Caco-2 (cell line): ENCODE data around the gene FNDC3B. TPM values are rescaled to one million over a fixed set of nuclear protein-coding genes. Genes with fewer than 3 reads are reported as not detected.

ENCODE experiments used
- BruUV-seq: library from RNA; stranded (reverse); fragments of 400-500 nt; replicated peaks from 2 replicates; lab custom pipeline; 2021; lab: Mats Ljungman, UMichigan
- CTCF ChIA-PET: fragments of 300-600 bp; sonication (Branson Sonifier 250); formaldehyde crosslinking; loops from one replicate; lab custom pipeline; 2022; ENCODE audit warnings: antibody characterized with exemption; lab: Charles Lee
- POLR2A ChIA-PET: fragments of 300-600 bp; sonication (Branson Sonifier 250); formaldehyde crosslinking; loops from one replicate; lab custom pipeline; 2022; ENCODE audit warnings: antibody characterized with exemption; lab: Charles Lee
- DNase-seq, 2 experiments: peaks; one replicate each; pipeline versions ENCODE4 v3.0.0 to v3.0.0-alpha.2; 2020 to 2022
- H3K27me3 ChIP-seq: replicated peaks from 2 replicates; pipeline ENCODE4 v1.6.0; 2011; ENCODE audit warnings: low read length; ENCODE audit not compliant: control insufficient read depth, insufficient read depth
- H3K36me3 ChIP-seq: 2 replicates; pipeline ENCODE4 v1.5.1; 2011; ENCODE audit warnings: low read length; ENCODE audit not compliant: control insufficient read depth, insufficient read depth
- H3K4me1 ChIP-seq: fragments of 250-450 bp; sonication (Bioruptor Pico); 2 replicates; pipeline ENCODE4 v1.5.1; 2020; ENCODE audit warnings: mild to moderate bottlenecking
- H3K4me3 ChIP-seq: 2 replicates; pipeline ENCODE4 v1.5.1; 2011; ENCODE audit warnings: low read depth, mild to moderate bottlenecking, control low read depth, low read length
- H3K9me3 ChIP-seq: fragments of 250-450 bp; sonication (Bioruptor Pico); 2 replicates; pipeline ENCODE4 v1.5.1; 2020; ENCODE audit warnings: mild to moderate bottlenecking, moderate library complexity
- H3K27ac Mint-ChIP-seq: one replicate; pipeline ENCODE4 v1.8.0; 2022; ENCODE audit warnings: mixed read lengths; ENCODE audit not compliant: unreplicated experiment
- H3K27me3 Mint-ChIP-seq: one replicate; pipeline ENCODE4 v1.8.0; 2022; ENCODE audit warnings: mixed read lengths; ENCODE audit not compliant: insufficient read depth, unreplicated experiment
- H3K36me3 Mint-ChIP-seq: one replicate; pipeline ENCODE4 v1.8.0; 2022; ENCODE audit warnings: mild to moderate bottlenecking, mixed read lengths; ENCODE audit not compliant: insufficient read depth, unreplicated experiment
- H3K4me1 Mint-ChIP-seq: one replicate; pipeline ENCODE4 v1.8.0; 2022; ENCODE audit warnings: low read depth, mixed read lengths; ENCODE audit not compliant: unreplicated experiment
- H3K4me3 Mint-ChIP-seq: one replicate; pipeline ENCODE4 v1.8.0; 2022; ENCODE audit warnings: mild to moderate bottlenecking, moderate library complexity, mixed read lengths; ENCODE audit not compliant: unreplicated experiment
- H3K9me3 Mint-ChIP-seq: one replicate; pipeline ENCODE4 v1.8.0; 2022; ENCODE audit warnings: mixed read lengths; ENCODE audit not compliant: unreplicated experiment
- intact Hi-C: fragments of 100-400 bp; cut with micrococcal nuclease; formaldehyde crosslinking; loops from one replicate; pipeline ENCODE4 v1.10.0; 2022; ENCODE audit not compliant: unreplicated experiment
- total RNA-seq: library from RNA; stranded (reverse); gene quantifications from 2 replicates; pipeline ENCODE4 v1.2.3, GENCODE V29; 2022
- TF ChIP-seq, protein P1 (sequence below), 2 experiments: fragments of 200-600 bp in 1 of 2; IDR thresholded peaks; 1 replicate in 1 of 2; 2 replicates in 1 of 2; pipeline versions ENCODE4 v1.5.1 to v1.8.0; 2011 to 2022; ENCODE audit warnings: antibody characterized with exemption in 1 of 2, control low read depth in 1 of 2, inconsistent platforms in 1 of 2, low read depth in 1 of 2, low read length in 1 of 2, mild to moderate bottlenecking in 1 of 2, moderate library complexity in 1 of 2; ENCODE audit not compliant: insufficient read depth in 1 of 2, severe bottlenecking in 1 of 2, unreplicated experiment in 1 of 2

The FNDC3B gene
- total RNA-seq, 1 experiment from 2014 or later = 59.8 TPM

DNA sequence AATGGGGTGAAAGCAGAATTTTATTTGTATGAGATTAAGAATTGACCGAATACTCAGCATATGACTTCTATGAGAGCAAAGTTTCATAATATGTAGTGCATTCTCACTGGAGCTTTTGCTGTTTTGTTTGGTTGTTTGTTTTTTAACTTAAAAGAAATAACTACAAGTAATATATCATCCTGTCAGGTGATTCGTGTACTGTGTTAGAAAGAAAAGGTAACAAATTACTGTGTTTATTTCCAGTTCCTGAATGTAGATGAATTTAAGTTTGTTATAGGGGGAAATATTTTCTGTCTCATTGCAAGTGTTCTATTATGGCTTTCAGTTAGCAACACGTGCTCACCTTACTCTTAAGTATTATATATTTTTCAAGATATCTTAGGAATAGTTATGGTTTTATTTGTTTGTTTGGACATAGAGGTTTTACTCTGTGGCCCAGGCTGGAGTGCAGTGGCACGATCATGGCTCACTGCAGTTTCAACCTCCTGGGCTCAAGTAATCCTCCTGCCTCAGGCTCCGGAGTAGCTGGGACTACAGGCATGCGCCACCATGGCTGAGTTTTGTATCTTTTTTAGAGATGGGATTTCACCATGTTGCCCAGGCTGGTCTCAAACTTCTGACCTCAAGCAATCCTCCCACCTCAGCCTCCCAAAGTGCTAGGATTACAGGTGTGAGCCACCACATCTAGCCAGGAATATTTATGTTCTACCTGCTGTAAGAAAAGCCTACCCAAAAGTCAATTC, 125.4 kb downstream of the FNDC3B start:
- ChIA-PET POLR2A (no interaction called here), CTCF (no interaction called here)
- Histone ChIP-seq H3K27me3 (no peaks in the 10 kb centered on the region), H3K4me3 (no peak overlapping the region), H3K9me3 (no peaks in the 10 kb centered on the region), H3K36me3 (no peaks in the 10 kb centered on the region), H3K4me1 (0 out of 2 replicates have a peak, but pooled peaks cover 6% of the 10 kb centered on the region)
- H3K4me1 Mint-ChIP-seq = peaks cover 5% of the 10 kb centered on the region
- BruUV-seq = no TSS peak
- no peak overlapping the region for H3K4me3 Mint-ChIP-seq
- intact Hi-C loops = no loop called here
- TF ChIP-seq, protein P1, sequence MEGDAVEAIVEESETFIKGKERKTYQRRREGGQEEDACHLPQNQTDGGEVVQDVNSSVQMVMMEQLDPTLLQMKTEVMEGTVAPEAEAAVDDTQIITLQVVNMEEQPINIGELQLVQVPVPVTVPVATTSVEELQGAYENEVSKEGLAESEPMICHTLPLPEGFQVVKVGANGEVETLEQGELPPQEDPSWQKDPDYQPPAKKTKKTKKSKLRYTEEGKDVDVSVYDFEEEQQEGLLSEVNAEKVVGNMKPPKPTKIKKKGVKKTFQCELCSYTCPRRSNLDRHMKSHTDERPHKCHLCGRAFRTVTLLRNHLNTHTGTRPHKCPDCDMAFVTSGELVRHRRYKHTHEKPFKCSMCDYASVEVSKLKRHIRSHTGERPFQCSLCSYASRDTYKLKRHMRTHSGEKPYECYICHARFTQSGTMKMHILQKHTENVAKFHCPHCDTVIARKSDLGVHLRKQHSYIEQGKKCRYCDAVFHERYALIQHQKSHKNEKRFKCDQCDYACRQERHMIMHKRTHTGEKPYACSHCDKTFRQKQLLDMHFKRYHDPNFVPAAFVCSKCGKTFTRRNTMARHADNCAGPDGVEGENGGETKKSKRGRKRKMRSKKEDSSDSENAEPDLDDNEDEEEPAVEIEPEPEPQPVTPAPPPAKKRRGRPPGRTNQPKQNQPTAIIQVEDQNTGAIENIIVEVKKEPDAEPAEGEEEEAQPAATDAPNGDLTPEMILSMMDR (IDR thresholded peaks at IDR 0.05; ENCODE audit: insufficient read depth in 1 of 2, low read depth in 1 of 2, low read length in 1 of 2, severe bottlenecking in 1 of 2, unreplicated experiment in 1 of 2) = no peak
- peaks cover 8% of the 10 kb centered on the region for H3K36me3 Mint-ChIP-seq
- no peak overlapping the region for H3K27ac Mint-ChIP-seq
- no peaks in the 10 kb centered on the region for H3K27me3 Mint-ChIP-seq
- H3K9me3 Mint-ChIP-seq = no peaks in the 10 kb centered on the region
- no peak for DNase-seq

DNA sequence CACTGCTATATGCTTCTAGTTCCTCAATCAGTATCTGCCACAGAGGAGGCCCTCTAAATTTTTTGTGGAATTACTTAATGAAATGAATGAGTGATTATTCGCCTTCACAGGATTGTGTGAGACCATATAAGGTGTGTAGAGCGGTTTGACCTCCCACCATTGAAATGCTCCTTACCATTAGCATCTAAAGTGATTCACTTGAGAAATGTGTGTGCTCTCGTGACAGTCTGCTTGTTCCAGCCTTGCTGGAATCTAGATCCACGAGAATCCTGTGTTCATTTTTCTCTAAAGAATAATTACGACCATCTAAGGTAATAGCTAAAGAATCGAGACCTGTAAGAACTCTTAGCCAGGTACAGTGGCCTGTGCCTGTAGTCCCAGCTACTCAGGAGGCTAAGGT, 126.9 kb downstream of the FNDC3B start:
- no peaks in the 10 kb centered on the region for H3K9me3 ChIP-seq
- H3K4me3 ChIP-seq = no peak overlapping the region
- intact Hi-C loops = no loop called here
- H3K9me3 Mint-ChIP-seq = no peaks in the 10 kb centered on the region
- no peak overlapping the region for H3K4me3 Mint-ChIP-seq
- no peaks in the 10 kb centered on the region for H3K27me3 ChIP-seq
- ChIA-PET POLR2A (no interaction called here), CTCF (no interaction called here)
- peaks cover 8% of the 10 kb centered on the region for H3K36me3 Mint-ChIP-seq
- no peaks in the 10 kb centered on the region for H3K36me3 ChIP-seq
- DNase-seq = no peak
- H3K27me3 Mint-ChIP-seq = no peaks in the 10 kb centered on the region
- no peak overlapping the region for H3K27ac Mint-ChIP-seq
- H3K4me1 Mint-ChIP-seq = no peaks in the 10 kb centered on the region
- no TSS peak for BruUV-seq
- TF ChIP-seq, protein P1 (IDR thresholded peaks at IDR 0.05; ENCODE audit: insufficient read depth in 1 of 2, low read depth in 1 of 2, low read length in 1 of 2, severe bottlenecking in 1 of 2, unreplicated experiment in 1 of 2) = no peak
- H3K4me1 ChIP-seq = 0 out of 2 replicates have a peak, but pooled peaks cover 6% of the 10 kb centered on the region

DNA sequence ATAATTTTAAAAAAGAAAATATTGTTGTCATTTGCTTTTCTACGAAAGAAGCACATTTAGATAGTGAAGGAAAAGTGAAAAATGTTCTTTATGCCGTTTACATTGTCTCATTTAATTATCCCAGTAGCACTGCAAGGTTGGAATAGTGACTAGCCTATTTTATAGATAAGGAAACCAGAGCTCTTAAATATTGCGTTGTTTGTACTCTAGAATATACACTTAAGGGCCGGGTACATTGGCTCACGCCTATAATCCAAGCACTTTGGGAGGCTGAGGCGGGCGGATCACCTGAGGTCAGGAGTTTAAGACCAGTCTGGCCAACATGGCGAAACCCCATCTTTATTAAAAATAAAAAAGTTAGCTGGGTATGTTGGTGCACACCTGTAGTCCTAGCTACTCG, 127.5 kb downstream of the FNDC3B start:
- H3K27ac Mint-ChIP-seq = no peak overlapping the region
- ChIA-PET POLR2A (no interaction called here), CTCF (no interaction called here)
- H3K36me3 Mint-ChIP-seq = peaks cover 8% of the 10 kb centered on the region
- no peaks in the 10 kb centered on the region for H3K27me3 Mint-ChIP-seq
- Histone ChIP-seq H3K36me3 (no peaks in the 10 kb centered on the region), H3K27me3 (no peaks in the 10 kb centered on the region), H3K4me1 (0 out of 2 replicates have a peak, but pooled peaks cover 6% of the 10 kb centered on the region), H3K9me3 (no peaks in the 10 kb centered on the region), H3K4me3 (no peak overlapping the region)
- TF ChIP-seq, protein P1 (IDR thresholded peaks at IDR 0.05; ENCODE audit: insufficient read depth in 1 of 2, low read depth in 1 of 2, low read length in 1 of 2, severe bottlenecking in 1 of 2, unreplicated experiment in 1 of 2) = no peak
- no peaks in the 10 kb centered on the region for H3K4me1 Mint-ChIP-seq
- H3K4me3 Mint-ChIP-seq = no peak overlapping the region
- DNase-seq = no peak
- H3K9me3 Mint-ChIP-seq = no peaks in the 10 kb centered on the region
- no TSS peak for BruUV-seq
- intact Hi-C loops = no loop called here
